Tibial artery (tissue), 4 donors: Measurements from ENCODE around the gene KRT76.

Experiments used
- DNase-seq, 2 donors: peaks; one replicate each; pipeline ENCODE4 v3.0.0-alpha.2; 2019
- H3K27ac ChIP-seq, 2 donors: fragments of 200-600 bp; sonication (generic) in 1 of 2; 1 replicate in 1 of 2; 2 replicates in 1 of 2; pipeline ENCODE4 v1.5.1; 2018 to 2019; ENCODE audit warnings: mild to moderate bottlenecking in 1 of 2
- H3K27me3 ChIP-seq, 2 donors: fragments of 200-600 bp; sonication (generic) in 1 of 2; one replicate each; pipeline versions ENCODE4 v1.5.1 to v1.6.0; 2016 to 2019
- H3K36me3 ChIP-seq, 3 donors: fragments of 200-600 bp; sonication (generic) in 2 of 3; one replicate each; pipeline ENCODE4 v1.5.1; 2016 to 2019; ENCODE audit warnings: mild to moderate bottlenecking in 2 of 3
- H3K4me1 ChIP-seq, 4 donors: fragments of 200-600 bp; sonication (generic) in 2 of 4; 1 replicate in 3 of 4; 2 replicates in 1 of 4; pipeline ENCODE4 v1.5.1; 2016 to 2019
- H3K4me3 ChIP-seq, 2 donors: fragments of 200-600 bp; sonication (generic) in 1 of 2; 1 replicate in 1 of 2; 2 replicates in 1 of 2; pipeline ENCODE4 v1.5.1; 2018 to 2019; ENCODE audit warnings: mild to moderate bottlenecking in 2 of 2
- H3K9me3 ChIP-seq, 3 donors: fragments of 200-600 bp; sonication (generic) in 1 of 3; one replicate each; pipeline ENCODE4 v1.5.1; 2016 to 2019
- CTCF ChIP-seq, 2 experiments: fragments of 200-600 bp in 1 of 2; fragments of 450-650 bp in 1 of 2; IDR thresholded peaks; one replicate each; pipeline ENCODE4 v1.5.1; 2017 to 2019; ENCODE audit warnings: antibody characterized with exemption in 2 of 2, mild to moderate bottlenecking in 1 of 2, moderate library complexity in 1 of 2
- intact Hi-C: fragments of 100-400 bp; cut with DNase I; formaldehyde crosslinking; loops from one replicate; pipeline ENCODE4 v1.15.0; 2023; ENCODE audit warnings: low total_unique reads

The KRT76 gene

GRCh38 chr12:52814710-52815155 lies 37.6 kb upstream of the KRT76 start:
- H3K36me3 ChIP-seq: no peaks in the 10 kb centered on the region
- DNase-seq: no peak
- no peak overlapping the region for H3K4me3 ChIP-seq
- no peak for TF ChIP-seq CTCF (IDR thresholded peaks at IDR 0.05)
- H3K9me3 ChIP-seq: no peaks in the 10 kb centered on the region
- peaks cover 0 to 13% of the 10 kb centered on the region in 2 donors for H3K27me3 ChIP-seq
- H3K27ac ChIP-seq: no peak overlapping the region
- H3K4me1 ChIP-seq: no peaks in the 10 kb centered on the region
- intact Hi-C loops: no loop called here

GRCh38 chr12:52813885-52814709 lies 37.0 kb upstream of the KRT76 start, which contains the start of gene KRT4:
Gene KRT4, minus strand, starts transcription at chr12:52814116. Its CDS starts 58 bp downstream, at chr12:52814058.
- no peak for DNase-seq
- no peak within 1 kb of the TSS for H3K4me3 ChIP-seq
- intact Hi-C loops: no loop called here
- no peak within 1 kb of the TSS for H3K27ac ChIP-seq
- no peaks in the 10 kb centered on the region for H3K9me3 ChIP-seq
- H3K27me3 ChIP-seq: peaks cover 0 to 13% of the 10 kb centered on the region in 2 donors
- no peak for TF ChIP-seq CTCF (IDR thresholded peaks at IDR 0.05)
- H3K36me3 ChIP-seq: no peaks in the 10 kb centered on the region
- H3K4me1 ChIP-seq: no peaks in the 10 kb centered on the region

GRCh38 chr12:52813203-52813819 lies 36.2 kb upstream of the KRT76 start:
- H3K4me1 ChIP-seq: no peaks in the 10 kb centered on the region
- TF ChIP-seq CTCF (IDR thresholded peaks at IDR 0.05): no peak
- no peaks in the 10 kb centered on the region for H3K9me3 ChIP-seq
- H3K27ac ChIP-seq: no peak overlapping the region
- peaks cover 0 to 12% of the 10 kb centered on the region in 2 donors for H3K27me3 ChIP-seq
- no peak for DNase-seq
- H3K36me3 ChIP-seq: no peaks in the 10 kb centered on the region
- intact Hi-C loops: no loop called here
- H3K4me3 ChIP-seq: no peak overlapping the region

GRCh38 chr12:52812749-52813148 lies 35.6 kb upstream of the KRT76 start:
- DNase-seq: no peak
- Histone ChIP-seq H3K9me3 (no peaks in the 10 kb centered on the region), H3K27me3 (peaks cover 0 to 12% of the 10 kb centered on the region in 2 donors), H3K27ac (no peak overlapping the region), H3K4me1 (no peaks in the 10 kb centered on the region), H3K4me3 (no peak overlapping the region), H3K36me3 (no peaks in the 10 kb centered on the region)
- intact Hi-C loops: no loop called here
- TF ChIP-seq CTCF (IDR thresholded peaks at IDR 0.05): no peak

GRCh38 chr12:52812073-52812400 lies 34.9 kb upstream of the KRT76 start:
- no peak for TF ChIP-seq CTCF (IDR thresholded peaks at IDR 0.05)
- DNase-seq: no peak
- Histone ChIP-seq H3K27me3 (peaks cover 0 to 7% of the 10 kb centered on the region in 2 donors), H3K36me3 (no peaks in the 10 kb centered on the region), H3K27ac (no peak overlapping the region), H3K9me3 (no peaks in the 10 kb centered on the region), H3K4me3 (no peak overlapping the region), H3K4me1 (no peaks in the 10 kb centered on the region)
- intact Hi-C loops: no loop called here
